GM23338 (cell line): ENCODE measurements around the gene MCMBP. TPM values are rescaled to one million over a fixed set of nuclear protein-coding genes. Genes with fewer than 3 reads are reported as not detected.

ENCODE experiments used
- ATAC-seq: fragments of 200-7000 bp; cut with Tn5 transposase; 3 replicates; pipeline ENCODE4 v1.9.1; 2020
- DNase-seq: peaks from one replicate; pipeline ENCODE4 v3.0.0-alpha.2; 2015; ENCODE audit warnings: low spot score
- H2AFZ ChIP-seq: fragments of 200-600 bp; sonication (generic); 2 replicates; pipeline ENCODE4 v1.8.0; 2016; ENCODE audit warnings: antibody characterized with exemption, mild to moderate bottlenecking, moderate library complexity
- H3F3A ChIP-seq: fragments of 200-600 bp; sonication (generic); replicated peaks from 2 replicates; pipeline ENCODE4 v1.8.0; 2017; ENCODE audit warnings: antibody characterized with exemption, mixed run types, low read depth
- H3K27ac ChIP-seq: fragments of 200-600 bp; sonication (generic); 2 replicates; pipeline ENCODE4 v1.6.1; 2016; ENCODE audit warnings: low read depth
- H3K27me3 ChIP-seq: fragments of 200-600 bp; sonication (generic); 2 replicates; pipeline ENCODE4 v1.8.0; 2016; ENCODE audit warnings: mild to moderate bottlenecking, mixed run types, moderate library complexity; ENCODE audit not compliant: insufficient read depth
- H3K36me3 ChIP-seq: fragments of 200-600 bp; sonication (generic); 2 replicates; pipeline ENCODE4 v1.8.0; 2016; ENCODE audit warnings: mild to moderate bottlenecking; ENCODE audit not compliant: insufficient read depth
- H3K4me1 ChIP-seq: fragments of 200-600 bp; sonication (generic); 2 replicates; pipeline ENCODE4 v1.8.0; 2016; ENCODE audit warnings: mild to moderate bottlenecking, moderate library complexity; ENCODE audit not compliant: insufficient read depth
- H3K4me2 ChIP-seq: fragments of 200-600 bp; sonication (generic); 2 replicates; pipeline ENCODE4 v1.7.1; 2017; ENCODE audit warnings: mixed run types
- H3K4me3 ChIP-seq: fragments of 200-600 bp; sonication (generic); 2 replicates; pipeline ENCODE4 v1.6.1; 2016; ENCODE audit warnings: mixed run types
- H3K79me2 ChIP-seq: fragments of 200-600 bp; sonication (generic); replicated peaks from 2 replicates; pipeline ENCODE4 v1.8.0; 2017; ENCODE audit warnings: mild to moderate bottlenecking; ENCODE audit not compliant: insufficient read depth
- H3K9me2 ChIP-seq: fragments of 200-600 bp; sonication (generic); 2 replicates; pipeline ENCODE4 v1.8.0; 2017; ENCODE audit not compliant: insufficient read depth
- H4K20me1 ChIP-seq: fragments of 200-600 bp; sonication (generic); replicated peaks from 2 replicates; pipeline ENCODE4 v1.8.0; 2017; ENCODE audit warnings: mild to moderate bottlenecking; ENCODE audit not compliant: insufficient read depth
- H3K27ac Mint-ChIP-seq: 2 replicates; pipeline ENCODE4 v1.8.0; 2020; ENCODE audit warnings: inconsistent platforms, mild to moderate bottlenecking, moderate library complexity, mixed read lengths
- H3K27me3 Mint-ChIP-seq: 3 replicates; pipeline ENCODE4 v1.8.0; 2022; ENCODE audit warnings: low read depth, mild to moderate bottlenecking, moderate library complexity, mixed read lengths, inconsistent platforms; ENCODE audit not compliant: insufficient read depth, poor library complexity
- H3K36me3 Mint-ChIP-seq: 3 replicates; pipeline ENCODE4 v1.8.0; 2021; ENCODE audit warnings: low read depth, mild to moderate bottlenecking, inconsistent platforms, moderate library complexity, mixed read lengths
- H3K4me1 Mint-ChIP-seq: 3 replicates; pipeline ENCODE4 v1.8.0; 2020; ENCODE audit warnings: mild to moderate bottlenecking, inconsistent platforms, mixed read lengths
- H3K4me3 Mint-ChIP-seq: 3 replicates; pipeline ENCODE4 v1.8.0; 2021; ENCODE audit warnings: moderate library complexity, mild to moderate bottlenecking, inconsistent platforms, mixed read lengths
- H3K9me3 Mint-ChIP-seq: 3 replicates; pipeline ENCODE4 v1.8.0; 2020; ENCODE audit warnings: moderate library complexity, mild to moderate bottlenecking, inconsistent platforms, mixed read lengths
- CREB1 ChIP-seq: fragments of 250-450 bp; sonication (Bioruptor Pico); IDR thresholded peaks from 2 replicates; pipeline ENCODE4 v1.5.0; 2020; ENCODE audit warnings: low read depth, mild to moderate bottlenecking, moderate library complexity
- CTCF ChIP-seq, 2 experiments: fragments of 200-600 bp in 1 of 2; sonication (generic) in 1 of 2; conservative IDR thresholded peaks; 2 replicates each; pipeline versions ENCODE4 v1.5.1 to v1.6.1; 2016 to 2017; ENCODE audit warnings: antibody characterized with exemption in 2 of 2, low read depth in 2 of 2, mild to moderate bottlenecking in 2 of 2, moderate library complexity in 1 of 2
- ETS1 ChIP-seq: IDR thresholded peaks from 2 replicates; pipeline ENCODE4 v1.6.1; 2016; ENCODE audit warnings: antibody characterized with exemption
- EZH2 ChIP-seq: fragments of 200-600 bp; sonication (generic); IDR thresholded peaks from one replicate; pipeline ENCODE4 v1.8.0; 2017; ENCODE audit warnings: antibody characterized with exemption, mild to moderate bottlenecking, low read depth; ENCODE audit not compliant: unreplicated experiment
- EZH2phosphoT487 ChIP-seq: fragments of 200-600 bp; sonication (generic); IDR thresholded peaks from one replicate; pipeline ENCODE4 v1.8.1; 2018; ENCODE audit warnings: antibody characterized with exemption; ENCODE audit not compliant: unreplicated experiment
- JUNB ChIP-seq: IDR thresholded peaks from one replicate; pipeline ENCODE4 v1.6.1; 2016; ENCODE audit warnings: antibody characterized with exemption; ENCODE audit not compliant: unreplicated experiment
- NANOG ChIP-seq: IDR thresholded peaks from 2 replicates; pipeline ENCODE4 v1.6.1; 2016; ENCODE audit warnings: antibody characterized with exemption, borderline replicate concordance
- POLR2AphosphoS5 ChIP-seq: IDR thresholded peaks from 2 replicates; pipeline ENCODE4 v1.6.1; 2016; ENCODE audit warnings: antibody characterized with exemption, low read depth
- REST ChIP-seq: IDR thresholded peaks from one replicate; pipeline ENCODE4 v1.6.1; 2018; ENCODE audit warnings: antibody characterized with exemption; ENCODE audit not compliant: unreplicated experiment
- STAT1 ChIP-seq: IDR thresholded peaks from one replicate; pipeline ENCODE4 v1.6.1; 2016; ENCODE audit warnings: antibody characterized with exemption; ENCODE audit not compliant: unreplicated experiment
- ZNF114 ChIP-seq: fragments of 250-450 bp; sonication (Bioruptor Pico); IDR thresholded peaks from 2 replicates; pipeline ENCODE4 v1.5.0; 2020; ENCODE audit warnings: mild to moderate bottlenecking, moderate library complexity
- ZNF331 ChIP-seq: fragments of 250-450 bp; sonication (Bioruptor Pico); IDR thresholded peaks from 2 replicates; pipeline ENCODE4 v1.5.0; 2020; ENCODE audit warnings: low read depth, mild to moderate bottlenecking, moderate library complexity
- ZNF462 ChIP-seq: fragments of 250-450 bp; sonication (Bioruptor Pico); IDR thresholded peaks from 2 replicates; pipeline ENCODE4 v1.5.0; 2020; ENCODE audit warnings: mild to moderate bottlenecking, moderate library complexity
- polyA plus RNA-seq: library from polyadenylated mRNA; unstranded; fragments of >200 nt; fragmentation: Nextera tagmentation; extraction: Ambion mirVana; gene quantifications from 2 replicates; pipeline ENCODE4 v1.2.1, GENCODE V29; 2016
- total RNA-seq: library from RNA; depleted of rRNA; stranded (reverse); fragments of >200 nt; shearing (Covaris generic); gene quantifications from 2 replicates; pipeline ENCODE4 v1.2.3, GENCODE V29; 2014

The MCMBP gene
- total and polyA plus RNA-seq, 2 experiments from 2014 or later: 30.9 to 76.6 TPM

DNA sequence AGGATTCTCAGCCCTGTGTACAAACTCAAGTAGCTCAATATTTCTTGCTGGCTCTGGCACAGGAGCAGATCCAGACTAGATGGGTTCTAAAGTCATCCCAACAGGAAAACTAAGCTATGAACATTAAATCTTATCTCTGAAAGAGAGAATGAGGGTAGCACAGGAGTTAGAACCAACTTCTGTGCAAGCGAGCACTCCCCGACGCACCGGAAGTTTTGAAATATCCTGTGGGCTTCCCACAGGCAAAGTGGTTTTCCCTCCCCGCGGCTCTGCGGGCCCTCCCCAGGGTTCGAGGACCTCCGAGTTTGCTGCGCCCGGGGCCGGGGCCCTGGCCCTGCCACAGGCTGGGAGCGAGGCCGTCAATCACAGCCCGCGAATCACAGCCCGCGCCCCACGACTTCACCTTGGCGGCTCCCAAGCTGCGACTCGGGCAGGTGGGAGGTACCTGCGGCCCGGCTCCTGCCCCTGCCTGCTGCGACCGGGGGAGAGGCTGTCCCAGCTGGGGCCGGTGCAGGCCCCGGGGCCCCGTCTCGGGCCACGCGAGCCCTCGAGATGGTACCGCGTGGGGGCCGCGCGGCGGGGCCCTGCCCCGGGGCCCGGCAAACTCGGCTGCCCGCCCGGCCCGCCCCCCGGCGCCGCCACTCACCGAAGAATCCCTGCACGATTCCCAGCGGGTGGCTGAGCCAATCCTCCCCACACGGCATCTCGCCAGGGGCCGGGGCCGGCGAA is 598 bp downstream of the MCMBP start:
- H3K4me2 ChIP-seq: peak overlapping the region; percentile 97
- H3K27ac ChIP-seq: peak overlapping the region; percentile 52; the same call in 1 of the 2 replicates
- H3K36me3 ChIP-seq: no peaks in the 10 kb centered on the region
- peaks cover 2% of the 10 kb centered on the region for H3K27me3 Mint-ChIP-seq
- no peaks in the 10 kb centered on the region for H3K27me3 ChIP-seq
- peak overlapping the region; percentile 95 for H3K4me3 Mint-ChIP-seq
- TF ChIP-seq STAT1: no peak
- no peak for TF ChIP-seq ZNF462 (CRISPR knock-in tag)
- TF ChIP-seq EZH2: no peak
- TF ChIP-seq NANOG: no peak
- no peak for TF ChIP-seq ETS1
- TF ChIP-seq ZNF114 (CRISPR knock-in tag): no peak
- no peak for TF ChIP-seq JUNB
- TF ChIP-seq ZNF331: no peak
- TF ChIP-seq POLR2AphosphoS5: no peak
- no peak for TF ChIP-seq CREB1
- no peak for TF ChIP-seq EZH2phosphoT487
- TF ChIP-seq CTCF (conservative IDR thresholded peaks at IDR 0.05; ENCODE audit: low read depth in 2 of 2): no peak
- no peak for TF ChIP-seq REST
- no peaks in the 10 kb centered on the region; the same call in 2 of the 3 replicates for H3K36me3 Mint-ChIP-seq
- H4K20me1 ChIP-seq: peaks cover 36% of the 10 kb centered on the region
- no peaks in the 10 kb centered on the region for H3K9me3 Mint-ChIP-seq
- H3F3A ChIP-seq: no peaks in the 10 kb centered on the region; the same call in 1 of the 2 replicates
- H3K4me1 Mint-ChIP-seq: peaks cover 34% of the 10 kb centered on the region
- peaks cover 51% of the 10 kb centered on the region for H3K79me2 ChIP-seq
- H3K4me3 ChIP-seq: peak overlapping the region; percentile 88
- H3K9me2 ChIP-seq: no peaks in the 10 kb centered on the region
- peaks cover 20% of the 10 kb centered on the region for H3K4me1 ChIP-seq
- H2AFZ ChIP-seq: peak overlapping the region; percentile 56; the same call in 1 of the 2 replicates
- H3K27ac Mint-ChIP-seq: peak overlapping the region; percentile 86; the same call in 1 of the 2 replicates
- DNase-seq (peak; percentile 81), ATAC-seq (peak; percentile 75)
